GM18951 (cell line): Measurements from ENCODE around the gene THSD4.

Experiments
- POLR2A ChIP-seq: IDR thresholded peaks from 4 replicates; pipeline ENCODE4 v1.6.1; 2011; ENCODE audit warnings: mild to moderate bottlenecking; ENCODE audit not compliant: insufficient read length, insufficient read depth; ENCODE audit errors: extremely low read depth
- in situ Hi-C: fragments of 300-500 bp; cut with MboI; formaldehyde crosslinking; loops from one replicate; pipeline ENCODE4 v1.12.0; 2022; ENCODE audit warnings: low sequenced_read_pairs, mixed read lengths, inconsistent platforms; ENCODE audit not compliant: unreplicated experiment

The THSD4 gene

DNA sequence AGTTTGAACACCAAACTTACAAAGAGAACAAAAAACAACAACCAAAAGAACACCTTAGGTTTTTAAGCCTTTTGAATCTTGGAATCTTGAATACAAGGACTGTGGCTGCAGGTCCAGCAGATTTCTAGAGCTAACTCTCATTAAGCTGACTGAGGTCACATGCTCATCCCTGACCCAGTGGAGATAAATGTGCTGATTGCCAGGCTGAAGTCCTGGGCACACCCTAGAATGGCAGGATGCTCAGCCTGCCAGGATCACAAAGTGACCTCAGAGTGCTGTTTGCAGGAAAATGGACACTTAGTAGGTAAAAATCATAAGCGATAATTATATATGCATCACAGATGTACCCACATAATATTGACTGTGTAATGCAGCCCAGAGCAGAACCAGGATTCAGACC is 449.7 kb downstream of the THSD4 start:
- in situ Hi-C loops, result no loop called here
- no peak for TF ChIP-seq POLR2A

DNA sequence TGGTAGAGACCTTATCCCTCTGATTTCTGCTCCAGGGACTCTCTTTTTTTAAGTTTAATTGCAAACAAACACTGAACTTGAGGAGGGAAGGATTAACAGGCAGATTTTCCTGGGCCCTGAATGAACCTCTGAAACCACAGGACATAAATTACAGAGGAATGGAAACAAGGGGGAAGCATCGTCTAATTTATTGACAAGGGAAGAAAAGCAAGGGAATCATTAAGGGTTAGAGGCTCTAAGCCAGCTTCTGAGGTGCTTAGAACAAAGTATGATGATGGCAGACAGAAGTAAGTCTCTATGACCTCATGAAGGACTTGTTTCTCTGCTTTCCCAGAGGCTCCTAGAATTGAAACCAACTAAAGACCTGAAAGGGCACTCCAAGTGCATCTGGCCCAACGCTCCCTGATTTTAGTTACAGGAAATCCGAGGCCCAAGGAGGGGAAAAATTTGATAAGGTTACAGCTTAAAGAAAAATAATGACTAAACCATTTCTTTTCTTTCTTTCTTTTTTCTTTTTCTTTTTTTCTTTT is 450.4 kb downstream of the THSD4 start:
- TF ChIP-seq POLR2A, result no peak
- in situ Hi-C loops, result no loop called here

DNA sequence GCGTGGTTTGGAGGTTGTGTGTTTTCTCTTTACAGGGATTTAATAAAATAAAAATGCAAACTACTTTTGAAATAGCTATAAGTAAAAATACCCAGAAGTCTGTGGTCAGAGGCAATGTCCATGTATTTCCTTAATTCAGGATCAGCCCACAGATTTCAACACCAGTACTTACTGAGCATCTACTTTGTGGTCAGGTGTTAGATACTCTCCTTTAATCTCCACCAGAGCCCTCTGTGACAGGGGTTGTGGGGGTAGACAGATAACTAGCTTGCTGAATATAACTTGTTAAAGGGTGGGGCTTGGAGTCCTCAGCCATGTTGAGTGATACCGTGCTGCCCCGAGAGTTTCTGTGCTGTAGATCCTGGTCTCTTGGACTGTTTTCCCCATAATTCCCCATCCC is 451.0 kb downstream of the THSD4 start:
- TF ChIP-seq POLR2A, result no peak
- in situ Hi-C loops, result no loop called here

DNA sequence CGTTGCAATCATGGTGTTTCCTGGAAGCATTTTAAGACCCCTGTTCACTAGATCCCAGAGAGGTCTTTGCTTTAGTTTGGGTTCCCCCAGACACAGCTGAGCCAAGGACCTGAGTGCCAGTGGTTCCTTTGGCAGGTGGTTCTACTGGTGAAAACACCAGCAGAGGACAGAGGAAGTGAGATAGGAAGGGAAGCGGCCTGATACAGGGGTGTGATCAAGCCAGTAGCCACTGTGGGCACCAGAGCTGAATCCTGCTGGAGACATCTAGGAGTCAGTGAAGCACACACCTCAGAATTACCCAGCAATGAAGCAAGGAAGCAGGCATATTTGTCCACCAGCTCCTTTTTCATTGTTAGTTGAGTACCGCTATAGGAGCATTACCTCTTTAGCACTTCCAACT is 451.9 kb downstream of the THSD4 start:
- in situ Hi-C loops, result no loop called here
- no peak for TF ChIP-seq POLR2A

DNA sequence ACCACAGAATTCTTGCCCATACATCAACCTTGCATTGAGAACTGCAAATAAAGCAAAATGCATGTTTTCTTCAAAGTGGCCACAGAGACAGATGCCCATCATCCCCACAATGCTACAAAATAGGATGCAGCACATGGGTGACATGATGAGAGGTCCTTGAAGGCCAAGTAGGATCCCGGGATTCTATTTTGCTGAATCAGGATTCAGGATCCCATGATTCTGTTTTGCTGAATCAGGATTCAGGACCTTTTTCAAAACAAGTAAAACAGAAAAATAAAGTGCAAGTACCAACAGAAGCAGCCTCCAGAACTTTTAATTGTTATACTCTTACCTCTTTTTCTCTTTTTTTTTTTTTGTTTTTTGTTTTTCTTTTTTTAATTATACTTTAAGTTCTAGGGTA is 453.0 kb downstream of the THSD4 start:
- in situ Hi-C loops, result no loop called here
- TF ChIP-seq POLR2A, result no peak

DNA sequence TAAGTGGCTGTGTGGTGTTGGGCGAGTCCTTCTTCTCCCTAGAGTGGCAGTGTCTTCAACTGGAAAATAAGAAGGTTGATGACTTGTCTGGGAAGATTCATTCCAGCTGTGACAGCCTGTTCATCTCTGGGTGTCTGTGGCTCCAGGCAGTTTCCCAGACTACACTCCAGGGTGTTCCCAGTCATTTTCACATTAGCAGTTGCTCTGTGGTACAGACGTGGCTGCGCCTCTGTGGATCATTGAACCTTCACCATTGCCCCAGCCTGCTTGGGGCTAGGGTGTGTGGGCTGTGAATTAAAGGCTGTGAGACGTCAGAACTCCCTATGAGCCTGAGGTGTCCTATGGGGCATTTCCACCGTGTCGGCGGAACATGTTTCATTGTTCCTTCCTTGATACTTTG is 455.5 kb downstream of the THSD4 start:
- no peak for TF ChIP-seq POLR2A

DNA sequence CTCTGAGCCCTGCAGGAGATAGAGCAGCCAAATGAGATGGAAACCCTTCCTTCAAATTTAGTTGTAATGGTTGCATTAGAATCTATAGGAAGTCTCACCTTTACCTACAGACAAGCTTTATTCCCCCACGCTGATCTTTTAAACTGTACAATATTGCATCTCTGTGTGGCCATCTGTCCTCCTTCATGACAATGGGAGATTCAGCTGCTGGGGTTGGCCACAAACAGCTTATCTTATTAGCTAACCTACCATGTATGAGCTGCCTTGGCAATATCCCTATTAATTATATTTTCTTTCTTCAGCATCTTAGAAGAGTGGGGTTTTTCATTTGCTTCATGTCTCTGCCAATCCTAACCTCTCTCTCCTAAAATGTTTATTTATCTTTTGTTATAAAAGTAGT is 456.4 kb downstream of the THSD4 start:
- TF ChIP-seq POLR2A, result no peak
- in situ Hi-C loops, result no loop called here

More for the DNA sequence above, 455.5 kb downstream of the THSD4 start:
- in situ Hi-C loops, result no loop called here

DNA sequence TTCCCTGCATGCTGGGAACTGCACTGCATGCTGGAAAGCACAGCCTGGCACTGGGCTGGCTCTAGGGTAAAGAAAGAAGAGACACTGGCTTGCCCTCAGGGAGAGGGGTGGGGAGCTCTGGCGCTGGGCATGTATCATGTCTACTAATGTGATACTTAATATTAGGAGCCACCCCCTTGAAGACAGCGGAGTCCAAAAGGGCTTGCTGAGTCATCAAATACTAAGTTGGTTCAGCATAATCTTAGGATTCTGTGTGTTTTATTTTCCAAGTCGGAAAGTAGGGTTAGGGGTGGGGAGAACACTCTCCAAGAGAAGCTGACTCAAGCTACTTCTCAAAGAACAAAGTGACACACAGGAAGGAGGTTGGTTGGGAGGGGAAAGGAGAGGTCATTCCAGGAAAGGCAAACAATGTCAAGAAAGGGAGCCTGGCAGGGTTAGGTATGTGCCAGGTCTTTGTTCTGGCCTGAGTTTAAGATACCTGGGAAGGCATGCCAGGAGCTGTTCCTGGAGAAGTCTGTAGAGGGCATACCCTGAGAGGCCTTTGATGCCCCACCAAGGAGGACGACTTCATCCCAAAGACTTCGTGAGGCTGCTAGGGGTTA is 457.3 kb downstream of the THSD4 start:
- in situ Hi-C loops, result no loop called here
- no peak for TF ChIP-seq POLR2A

DNA sequence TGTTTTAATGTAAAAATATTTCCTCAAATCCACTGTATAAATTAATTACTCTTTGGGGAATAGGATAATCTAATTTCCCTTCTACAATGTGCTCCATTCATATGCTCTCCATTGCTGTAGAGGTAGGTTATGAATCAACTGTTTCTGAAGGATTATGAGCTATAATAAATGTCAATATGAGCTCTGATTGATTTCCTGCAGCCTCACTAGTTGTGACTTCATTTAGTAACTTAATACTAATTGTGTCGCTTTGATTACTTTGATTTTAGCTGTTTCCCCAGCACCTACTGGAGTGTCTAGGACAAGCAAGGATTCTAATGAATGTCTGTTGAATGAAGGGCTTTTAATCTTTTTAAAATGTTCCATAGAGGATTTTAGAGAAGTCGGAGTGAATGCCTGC is 458.3 kb downstream of the THSD4 start:
- no peak for TF ChIP-seq POLR2A
- in situ Hi-C loops, result no loop called here

DNA sequence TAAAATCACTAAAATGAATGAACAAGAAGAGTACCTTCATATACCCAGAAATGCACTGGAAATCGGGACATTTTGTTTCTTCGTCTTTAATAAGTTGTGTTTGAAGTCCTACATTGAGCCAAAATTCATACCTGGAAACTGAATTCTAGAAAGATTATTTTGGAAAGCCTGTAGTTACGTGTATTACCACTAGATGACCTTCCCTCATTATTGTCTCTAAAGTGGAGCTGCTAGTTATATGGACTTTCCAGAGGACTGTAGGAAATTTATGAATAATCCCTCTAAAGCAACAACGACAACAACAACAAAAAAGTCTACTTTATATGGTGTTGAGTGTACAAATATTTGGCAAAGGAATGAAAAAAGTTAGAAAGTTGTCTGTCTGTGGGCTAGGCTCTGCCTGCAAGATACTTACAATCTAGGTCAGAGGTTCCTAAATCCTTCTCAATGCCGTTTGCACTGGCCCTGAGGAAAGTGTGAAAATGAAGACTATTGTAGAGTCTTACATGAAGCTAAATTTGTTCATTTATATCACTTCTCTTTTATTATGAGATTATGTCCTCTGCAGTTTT is 460.3 kb downstream of the THSD4 start:
- no peak for TF ChIP-seq POLR2A
- in situ Hi-C loops, result no loop called here

DNA sequence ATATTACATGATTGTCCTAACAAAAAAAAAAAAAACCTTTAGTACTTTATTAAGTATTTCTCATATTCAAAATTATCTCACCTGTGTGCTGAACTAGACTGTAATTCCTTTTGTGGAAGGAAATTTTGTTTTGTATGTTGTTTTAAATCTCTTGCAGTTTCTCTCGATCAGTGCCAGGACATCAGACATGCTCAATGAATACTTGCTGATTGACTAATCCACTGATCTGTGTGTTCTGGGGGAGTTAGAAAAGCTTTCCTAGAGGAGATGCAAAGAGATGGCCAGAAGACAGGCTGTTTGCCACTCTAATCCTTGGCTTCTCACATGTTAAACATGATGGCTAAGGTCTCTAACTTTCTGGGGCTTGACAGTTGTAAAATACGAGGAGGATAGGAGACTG is 461.8 kb downstream of the THSD4 start:
- in situ Hi-C loops, result no loop called here
- TF ChIP-seq POLR2A, result no peak

DNA sequence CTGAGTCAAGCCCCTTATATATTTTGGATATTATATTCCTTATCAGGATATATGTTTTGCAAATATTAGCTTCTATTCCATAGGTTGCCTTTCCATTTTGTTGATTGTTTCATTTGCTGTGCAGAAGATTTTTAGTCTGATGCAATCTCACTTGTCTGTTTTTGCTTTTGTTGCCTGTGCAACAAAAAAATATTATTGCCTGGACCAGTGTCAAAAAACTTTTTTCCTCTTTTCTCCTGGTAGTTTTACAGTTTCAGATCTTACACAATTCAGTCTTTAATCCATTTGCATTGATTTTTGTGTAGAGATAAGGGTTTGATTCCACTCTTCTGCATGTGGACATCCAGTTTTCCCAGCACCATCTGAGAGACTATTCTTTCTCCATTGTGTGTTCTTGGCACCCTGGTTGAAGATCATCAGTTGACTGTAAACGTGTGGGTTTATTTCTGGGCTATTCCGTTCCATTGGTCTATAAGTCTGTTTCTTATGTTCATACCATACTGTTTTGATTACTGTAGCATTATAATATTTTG is 466.2 kb downstream of the THSD4 start:
- TF ChIP-seq POLR2A, result no peak
- in situ Hi-C loops, result no loop called here

DNA sequence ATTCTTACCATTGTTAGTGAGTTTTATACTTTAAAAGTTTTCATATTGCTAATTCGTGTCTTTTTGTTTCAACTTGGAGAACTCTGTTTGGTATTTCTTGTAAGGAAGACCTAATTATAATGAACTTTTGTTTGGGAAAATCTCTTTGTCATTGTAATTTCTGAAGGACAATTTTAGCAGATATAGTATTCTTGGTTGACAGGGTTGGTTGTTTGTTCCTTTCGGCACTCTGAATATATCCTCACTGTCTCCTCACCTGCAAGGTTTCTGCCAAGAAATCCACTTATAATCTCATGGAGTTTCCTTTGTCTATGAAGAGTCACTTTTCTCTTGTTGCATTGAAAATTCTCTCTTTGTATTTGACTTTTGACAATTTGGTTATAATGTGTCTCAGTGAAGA is 469.9 kb downstream of the THSD4 start:
- in situ Hi-C loops, result no loop called here
- TF ChIP-seq POLR2A, result no peak

DNA sequence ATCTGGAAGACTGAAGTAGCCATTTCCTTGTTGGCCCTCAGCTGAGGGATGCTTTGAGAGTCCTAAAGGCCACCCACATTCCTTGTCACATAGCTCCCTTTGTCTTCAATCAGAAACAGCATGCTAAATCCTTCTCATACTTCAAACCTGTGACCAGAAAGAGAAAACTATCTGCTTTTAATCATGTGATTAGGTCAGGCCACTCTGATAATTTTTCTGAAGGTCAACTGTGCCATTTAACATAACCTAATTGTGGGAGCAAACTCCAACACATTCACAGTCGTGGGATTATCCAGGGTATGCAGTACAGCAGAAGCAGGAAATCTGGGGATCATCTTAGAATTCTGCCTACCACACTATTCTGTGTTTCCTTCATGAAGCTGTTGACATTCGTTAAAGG is 471.2 kb downstream of the THSD4 start:
- in situ Hi-C loops, result no loop called here
- no peak for TF ChIP-seq POLR2A

DNA sequence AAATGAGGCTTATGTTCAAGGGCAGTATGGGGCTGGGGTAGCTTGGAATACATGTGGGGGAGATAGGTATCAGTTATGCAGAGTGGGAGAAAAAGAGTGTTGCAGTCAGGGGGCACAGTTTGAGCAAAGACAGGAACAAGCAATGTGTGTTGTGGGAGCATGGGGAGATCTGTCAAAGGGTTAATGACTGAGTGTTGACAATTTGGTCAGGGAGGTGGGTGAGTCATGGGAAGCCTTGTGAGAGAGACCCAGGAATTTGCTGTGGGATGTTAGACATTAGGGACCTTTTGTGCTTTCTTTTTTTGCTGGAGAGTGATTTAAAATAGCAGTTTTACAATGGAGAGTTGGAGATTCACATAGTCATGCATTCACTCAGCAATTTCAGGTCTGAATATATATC is 473.5 kb downstream of the THSD4 start:
- in situ Hi-C loops, result no loop called here

DNA sequence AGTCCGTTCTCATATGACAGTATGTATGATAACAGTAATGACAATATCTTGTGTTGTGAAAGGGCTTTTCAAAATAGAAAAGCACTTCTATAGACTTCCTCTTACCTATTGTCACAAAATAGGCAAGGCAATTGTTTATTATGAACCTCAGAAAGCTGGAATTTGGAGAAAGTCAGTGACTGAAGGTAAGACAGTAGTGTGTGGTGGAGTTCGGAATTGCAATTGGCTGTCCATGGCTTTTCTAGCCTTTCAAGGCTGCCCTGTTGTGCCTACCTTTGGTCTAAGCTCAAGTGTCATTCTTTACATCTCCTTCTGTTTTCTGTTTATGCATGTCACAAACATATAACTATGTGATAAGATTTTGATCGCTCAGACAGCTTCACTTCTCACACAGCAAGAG is 475.8 kb downstream of the THSD4 start:
- no peak for TF ChIP-seq POLR2A
- in situ Hi-C loops, result no loop called here

More for the DNA sequence above, 473.5 kb downstream of the THSD4 start:
- no peak for TF ChIP-seq POLR2A
